Measurements from ENCODE around the gene RPAP2.

DNA sequence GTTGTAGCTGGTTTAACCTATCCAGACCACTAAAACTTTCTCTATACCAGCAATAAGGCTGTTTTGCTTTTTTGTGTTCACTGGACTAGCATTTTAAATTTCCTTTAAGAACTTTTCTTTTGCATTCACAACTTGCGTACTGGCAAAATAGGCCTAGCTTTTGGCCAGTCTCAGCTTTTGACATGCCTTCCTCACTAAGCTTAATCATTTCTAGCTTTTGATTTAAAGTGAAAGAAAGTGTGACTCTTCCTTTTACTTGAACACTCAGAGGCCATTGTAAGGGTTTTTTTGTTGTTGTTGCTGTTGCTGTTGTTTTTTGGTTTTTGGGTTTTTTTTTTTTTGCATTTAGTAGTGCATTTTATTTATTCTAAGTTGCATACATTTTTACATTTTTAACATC is 15.2 kb downstream of the RPAP2 start:
- TF ChIP-seq POLR2A (IDR thresholded peaks at IDR 0.05; ENCODE audit: low read length) (no peak), GATA1 (IDR thresholded peaks at IDR 0.05; ENCODE audit: low read depth, low read length) (no peak)

All from erythroblast (primary cell).